WTC11 (cell line): Measurements from ENCODE around the gene WFDC12. TPM values are rescaled to one million over a fixed set of nuclear protein-coding genes. Genes with fewer than 3 reads are reported as not detected.

Experiments used
- AR ChIP-seq: fragments of 250-450 bp; sonication (Bioruptor Pico); IDR thresholded peaks from 2 replicates; pipeline ENCODE4 v1.9.0; 2021; ENCODE audit warnings: mild to moderate bottlenecking
- ATF1 ChIP-seq: sonication (generic); formaldehyde crosslinking; IDR thresholded peaks from 2 replicates; pipeline ENCODE4 v1.8.1; 2023; ENCODE audit warnings: mild to moderate bottlenecking, moderate library complexity, missing genetic modification reagents
- CTCF ChIP-seq: fragments of 200-600 bp; IDR thresholded peaks from 2 replicates; pipeline ENCODE4 v1.8.0; 2022; ENCODE audit warnings: antibody characterized with exemption
- ELF4 ChIP-seq: sonication (generic); formaldehyde crosslinking; IDR thresholded peaks from 2 replicates; pipeline ENCODE4 v1.8.1; 2022; ENCODE audit warnings: low read depth, mild to moderate bottlenecking, moderate library complexity, missing genetic modification reagents
- EMX1 ChIP-seq: fragments of 250-450 bp; sonication (Bioruptor Pico); IDR thresholded peaks from 2 replicates; pipeline ENCODE4 v1.8.0; 2021; ENCODE audit warnings: mild to moderate bottlenecking
- ETV6 ChIP-seq: sonication (generic); formaldehyde crosslinking; IDR thresholded peaks from 2 replicates; pipeline ENCODE4 v1.8.1; 2022; ENCODE audit warnings: mild to moderate bottlenecking, missing genetic modification reagents
- FOXJ3 ChIP-seq: sonication (generic); formaldehyde crosslinking; IDR thresholded peaks from 2 replicates; pipeline ENCODE4 v1.9.0; 2021; ENCODE audit warnings: missing genetic modification reagents, mild to moderate bottlenecking, borderline replicate concordance
- FOXK1 ChIP-seq: sonication (generic); formaldehyde crosslinking; IDR thresholded peaks from 2 replicates; pipeline ENCODE4 v1.8.0; 2022; ENCODE audit warnings: mild to moderate bottlenecking, moderate library complexity, missing genetic modification reagents
- GABPB1 ChIP-seq: sonication (generic); formaldehyde crosslinking; IDR thresholded peaks from 2 replicates; pipeline ENCODE4 v1.8.1; 2023; ENCODE audit warnings: mild to moderate bottlenecking, missing genetic modification reagents
- HMGXB4 ChIP-seq: sonication (generic); formaldehyde crosslinking; IDR thresholded peaks from 2 replicates; pipeline ENCODE4 v1.8.1; 2023; ENCODE audit warnings: mild to moderate bottlenecking, moderate library complexity, missing genetic modification reagents
- JAZF1 ChIP-seq: fragments of 250-450 bp; sonication (Bioruptor Pico); IDR thresholded peaks from 2 replicates; pipeline ENCODE4 v1.9.0; 2021; ENCODE audit warnings: moderate library complexity, mild to moderate bottlenecking, inconsistent platforms
- MAX ChIP-seq: sonication (generic); formaldehyde crosslinking; IDR thresholded peaks from 2 replicates; pipeline ENCODE4 v1.8.0; 2022; ENCODE audit warnings: mild to moderate bottlenecking, missing genetic modification reagents
- NR2C2 ChIP-seq: sonication (generic); formaldehyde crosslinking; IDR thresholded peaks from 2 replicates; pipeline ENCODE4 v1.8.0; 2022; ENCODE audit warnings: mild to moderate bottlenecking, missing genetic modification reagents
- NR3C1 ChIP-seq: sonication (generic); formaldehyde crosslinking; conservative IDR thresholded peaks from 2 replicates; pipeline ENCODE4 v1.8.1; 2023; ENCODE audit warnings: low read depth, mild to moderate bottlenecking, missing genetic modification reagents
- STAT6 ChIP-seq: sonication (generic); formaldehyde crosslinking; conservative IDR thresholded peaks from 2 replicates; pipeline ENCODE4 v1.8.1; 2023; ENCODE audit warnings: mild to moderate bottlenecking, low read depth, missing genetic modification reagents, moderate library complexity
- TCF7 ChIP-seq: sonication (generic); formaldehyde crosslinking; IDR thresholded peaks from 2 replicates; pipeline ENCODE4 v1.8.0; 2022; ENCODE audit warnings: mild to moderate bottlenecking, low read depth, missing genetic modification reagents, moderate library complexity
- ZBTB21 ChIP-seq: sonication (generic); formaldehyde crosslinking; IDR thresholded peaks from 2 replicates; pipeline ENCODE4 v1.8.1; 2023; ENCODE audit warnings: mild to moderate bottlenecking, missing genetic modification reagents, borderline replicate concordance
- ZNF219 ChIP-seq: sonication (generic); formaldehyde crosslinking; IDR thresholded peaks from 2 replicates; pipeline ENCODE4 v1.8.0; 2023; ENCODE audit warnings: missing genetic modification reagents, mild to moderate bottlenecking, borderline replicate concordance
- ZNF232 ChIP-seq: sonication (generic); formaldehyde crosslinking; IDR thresholded peaks from 2 replicates; pipeline ENCODE4 v1.8.0; 2022; ENCODE audit warnings: mild to moderate bottlenecking, missing genetic modification reagents
- ZNF281 ChIP-seq: sonication (generic); formaldehyde crosslinking; IDR thresholded peaks from 2 replicates; pipeline ENCODE4 v1.8.0; 2023; ENCODE audit warnings: mild to moderate bottlenecking, missing genetic modification reagents
- ZNF416 ChIP-seq: fragments of 250-450 bp; sonication (Bioruptor Pico); IDR thresholded peaks from 2 replicates; pipeline ENCODE4 v1.9.0; 2021; ENCODE audit warnings: mild to moderate bottlenecking, inconsistent platforms
- ZNF425 ChIP-seq: fragments of 250-450 bp; sonication (Bioruptor Pico); conservative IDR thresholded peaks from 2 replicates; pipeline ENCODE4 v1.9.0; 2021; ENCODE audit warnings: mild to moderate bottlenecking
- ZNF512 ChIP-seq: sonication (generic); formaldehyde crosslinking; IDR thresholded peaks from 2 replicates; pipeline ENCODE4 v1.8.1; 2022; ENCODE audit warnings: missing genetic modification reagents, borderline replicate concordance
- total RNA-seq: library from RNA; stranded (reverse); gene quantifications from 3 replicates; pipeline ENCODE4 v1.2.3, GENCODE V29; 2021

WFDC12 gene
- total RNA-seq, 1 experiment from 2014 or later = not detected

GRCh38 chr20:45138561-45139300 is 14.5 kb upstream of the WFDC12 start (continued):
- TF ChIP-seq STAT6 = no peak
- TF ChIP-seq ZNF281 = no peak
- TF ChIP-seq ELF4 = no peak
- peak; percentile 47; the same call in 1 of the 2 replicates for TF ChIP-seq HMGXB4 (CRISPR knock-in tag)
- no peak for TF ChIP-seq ETV6 (CRISPR knock-in tag)
- no peak for TF ChIP-seq ZNF232
- no peak for TF ChIP-seq FOXJ3 (CRISPR knock-in tag)
- 0 out of 2 replicates have a peak, but pooled peaks have one; percentile 36 for TF ChIP-seq MAX
- no peak for TF ChIP-seq ZNF512
- peak; percentile 98 for TF ChIP-seq CTCF
- no peak for TF ChIP-seq JAZF1 (CRISPR knock-in tag)
- TF ChIP-seq FOXK1 = no peak
- no peak for TF ChIP-seq NR3C1
- TF ChIP-seq ZNF416 = no peak
- TF ChIP-seq GABPB1 (CRISPR knock-in tag) = no peak
- TF ChIP-seq ZBTB21 (CRISPR knock-in tag) = no peak
- TF ChIP-seq ZNF219 (CRISPR knock-in tag) = no peak
- TF ChIP-seq ATF1 (CRISPR knock-in tag) = no peak
- TF ChIP-seq TCF7 (CRISPR knock-in tag) = no peak
- TF ChIP-seq AR = no peak
- TF ChIP-seq EMX1 (CRISPR knock-in tag) = no peak
- no peak for TF ChIP-seq ZNF425 (CRISPR knock-in tag)
- TF ChIP-seq NR2C2 (CRISPR knock-in tag) = peak; percentile 73
